GM23338 (cell line): Measurements from ENCODE around the gene ATP6V0C. TPM values are rescaled to one million over a fixed set of nuclear protein-coding genes. Genes with fewer than 3 reads are reported as not detected.
A peak's percentile ranks its signal among the peaks of the same experiment; 100 is the strongest.

Source experiments
- ATAC-seq: fragments of 200-7000 bp; cut with Tn5 transposase; 3 replicates; pipeline ENCODE4 v1.9.1; 2020
- DNase-seq: peaks from one replicate; pipeline ENCODE4 v3.0.0-alpha.2; 2015; ENCODE audit warnings: low spot score
- H2AFZ ChIP-seq: fragments of 200-600 bp; sonication (generic); 2 replicates; pipeline ENCODE4 v1.8.0; 2016; ENCODE audit warnings: antibody characterized with exemption, mild to moderate bottlenecking, moderate library complexity
- H3F3A ChIP-seq: fragments of 200-600 bp; sonication (generic); replicated peaks from 2 replicates; pipeline ENCODE4 v1.8.0; 2017; ENCODE audit warnings: antibody characterized with exemption, mixed run types, low read depth
- H3K27ac ChIP-seq: fragments of 200-600 bp; sonication (generic); 2 replicates; pipeline ENCODE4 v1.6.1; 2016; ENCODE audit warnings: low read depth
- H3K27me3 ChIP-seq: fragments of 200-600 bp; sonication (generic); 2 replicates; pipeline ENCODE4 v1.8.0; 2016; ENCODE audit warnings: mild to moderate bottlenecking, mixed run types, moderate library complexity; ENCODE audit not compliant: insufficient read depth
- H3K36me3 ChIP-seq: fragments of 200-600 bp; sonication (generic); 2 replicates; pipeline ENCODE4 v1.8.0; 2016; ENCODE audit warnings: mild to moderate bottlenecking; ENCODE audit not compliant: insufficient read depth
- H3K4me1 ChIP-seq: fragments of 200-600 bp; sonication (generic); 2 replicates; pipeline ENCODE4 v1.8.0; 2016; ENCODE audit warnings: mild to moderate bottlenecking, moderate library complexity; ENCODE audit not compliant: insufficient read depth
- H3K4me2 ChIP-seq: fragments of 200-600 bp; sonication (generic); 2 replicates; pipeline ENCODE4 v1.7.1; 2017; ENCODE audit warnings: mixed run types
- H3K4me3 ChIP-seq: fragments of 200-600 bp; sonication (generic); 2 replicates; pipeline ENCODE4 v1.6.1; 2016; ENCODE audit warnings: mixed run types
- H3K79me2 ChIP-seq: fragments of 200-600 bp; sonication (generic); replicated peaks from 2 replicates; pipeline ENCODE4 v1.8.0; 2017; ENCODE audit warnings: mild to moderate bottlenecking; ENCODE audit not compliant: insufficient read depth
- H3K9me2 ChIP-seq: fragments of 200-600 bp; sonication (generic); 2 replicates; pipeline ENCODE4 v1.8.0; 2017; ENCODE audit not compliant: insufficient read depth
- H4K20me1 ChIP-seq: fragments of 200-600 bp; sonication (generic); replicated peaks from 2 replicates; pipeline ENCODE4 v1.8.0; 2017; ENCODE audit warnings: mild to moderate bottlenecking; ENCODE audit not compliant: insufficient read depth
- H3K27ac Mint-ChIP-seq: 2 replicates; pipeline ENCODE4 v1.8.0; 2020; ENCODE audit warnings: inconsistent platforms, mild to moderate bottlenecking, moderate library complexity, mixed read lengths
- H3K27me3 Mint-ChIP-seq: 3 replicates; pipeline ENCODE4 v1.8.0; 2022; ENCODE audit warnings: low read depth, mild to moderate bottlenecking, moderate library complexity, mixed read lengths, inconsistent platforms; ENCODE audit not compliant: insufficient read depth, poor library complexity
- H3K36me3 Mint-ChIP-seq: 3 replicates; pipeline ENCODE4 v1.8.0; 2021; ENCODE audit warnings: low read depth, mild to moderate bottlenecking, inconsistent platforms, moderate library complexity, mixed read lengths
- H3K4me1 Mint-ChIP-seq: 3 replicates; pipeline ENCODE4 v1.8.0; 2020; ENCODE audit warnings: mild to moderate bottlenecking, inconsistent platforms, mixed read lengths
- H3K4me3 Mint-ChIP-seq: 3 replicates; pipeline ENCODE4 v1.8.0; 2021; ENCODE audit warnings: moderate library complexity, mild to moderate bottlenecking, inconsistent platforms, mixed read lengths
- H3K9me3 Mint-ChIP-seq: 3 replicates; pipeline ENCODE4 v1.8.0; 2020; ENCODE audit warnings: moderate library complexity, mild to moderate bottlenecking, inconsistent platforms, mixed read lengths
- CREB1 ChIP-seq: fragments of 250-450 bp; sonication (Bioruptor Pico); IDR thresholded peaks from 2 replicates; pipeline ENCODE4 v1.5.0; 2020; ENCODE audit warnings: low read depth, mild to moderate bottlenecking, moderate library complexity
- ETS1 ChIP-seq: IDR thresholded peaks from 2 replicates; pipeline ENCODE4 v1.6.1; 2016; ENCODE audit warnings: antibody characterized with exemption
- EZH2 ChIP-seq: fragments of 200-600 bp; sonication (generic); IDR thresholded peaks from one replicate; pipeline ENCODE4 v1.8.0; 2017; ENCODE audit warnings: antibody characterized with exemption, mild to moderate bottlenecking, low read depth; ENCODE audit not compliant: unreplicated experiment
- EZH2phosphoT487 ChIP-seq: fragments of 200-600 bp; sonication (generic); IDR thresholded peaks from one replicate; pipeline ENCODE4 v1.8.1; 2018; ENCODE audit warnings: antibody characterized with exemption; ENCODE audit not compliant: unreplicated experiment
- JUNB ChIP-seq: IDR thresholded peaks from one replicate; pipeline ENCODE4 v1.6.1; 2016; ENCODE audit warnings: antibody characterized with exemption; ENCODE audit not compliant: unreplicated experiment
- NANOG ChIP-seq: IDR thresholded peaks from 2 replicates; pipeline ENCODE4 v1.6.1; 2016; ENCODE audit warnings: antibody characterized with exemption, borderline replicate concordance
- POLR2AphosphoS5 ChIP-seq: IDR thresholded peaks from 2 replicates; pipeline ENCODE4 v1.6.1; 2016; ENCODE audit warnings: antibody characterized with exemption, low read depth
- REST ChIP-seq: IDR thresholded peaks from one replicate; pipeline ENCODE4 v1.6.1; 2018; ENCODE audit warnings: antibody characterized with exemption; ENCODE audit not compliant: unreplicated experiment
- STAT1 ChIP-seq: IDR thresholded peaks from one replicate; pipeline ENCODE4 v1.6.1; 2016; ENCODE audit warnings: antibody characterized with exemption; ENCODE audit not compliant: unreplicated experiment
- ZNF331 ChIP-seq: fragments of 250-450 bp; sonication (Bioruptor Pico); IDR thresholded peaks from 2 replicates; pipeline ENCODE4 v1.5.0; 2020; ENCODE audit warnings: low read depth, mild to moderate bottlenecking, moderate library complexity
- long read RNA-seq: library from polyadenylated mRNA; unstranded; transcript quantifications from one replicate; pipeline ENCODE4 v2.0.0, GENCODE V29; 2020; ENCODE audit not compliant: unreplicated experiment
- polyA plus RNA-seq: library from polyadenylated mRNA; unstranded; fragments of >200 nt; fragmentation: Nextera tagmentation; extraction: Ambion mirVana; gene quantifications from 2 replicates; pipeline ENCODE4 v1.2.1, GENCODE V29; 2016
- total RNA-seq: library from RNA; depleted of rRNA; stranded (reverse); fragments of >200 nt; shearing (Covaris generic); gene quantifications from 2 replicates; pipeline ENCODE4 v1.2.3, GENCODE V29; 2014; rRNA removed
- TF ChIP-seq, protein P1 (sequence below), 2 experiments: fragments of 200-600 bp in 1 of 2; sonication (generic) in 1 of 2; conservative IDR thresholded peaks; 2 replicates each; pipeline versions ENCODE4 v1.5.1 to v1.6.1; 2016 to 2017; ENCODE audit warnings: antibody characterized with exemption in 2 of 2, low read depth in 2 of 2, mild to moderate bottlenecking in 2 of 2, moderate library complexity in 1 of 2

ATP6V0C gene
- total RNA-seq, result 98.2 and 109 TPM in 2 replicates
- 154 and 162 TPM in 2 replicates for polyA plus RNA-seq
- long read RNA-seq, transcript ATP6V0C-201 (3 exons, 1,175 nt), result major isoform, 22 of 22 reads
- long read RNA-seq, partial matches to known transcripts, result 0 of 22 reads
- long read RNA-seq, other reads (novel, unspliced or antisense), result 0 of 22 reads

- Mint-ChIP-seq H3K36me3 (peaks cover 10% of the 10 kb centered on the region; the same call in 2 of the 3 replicates), H3K27me3 (peaks cover 39% of the 10 kb centered on the region), H3K27ac (peak within 1 kb of the TSS; percentile 97), H3K4me3 (peak within 1 kb of the TSS; percentile 89), H3K9me3 (no peaks in the 10 kb centered on the region; the same call in 1 of the 3 replicates), H3K4me1 (peaks cover 49% of the 10 kb centered on the region)
- H2AFZ ChIP-seq, result peak within 1 kb of the TSS; percentile 88; the same call in 1 of the 2 replicates
- peaks cover 29% of the 10 kb centered on the region for H4K20me1 ChIP-seq
- peak within 1 kb of the TSS; percentile 96 for H3K27ac ChIP-seq
- no peaks in the 10 kb centered on the region for H3K9me2 ChIP-seq
- peak within 1 kb of the TSS; percentile 91 for H3K4me3 ChIP-seq
- DNase-seq, result peak; percentile 96
- H3K4me1 ChIP-seq, result peaks cover 22% of the 10 kb centered on the region; the same call in 1 of the 2 replicates
- H3K79me2 ChIP-seq, result peaks cover 43% of the 10 kb centered on the region
- no peaks in the 10 kb centered on the region for H3K36me3 ChIP-seq
- peak; percentile 74 for ATAC-seq
- no peaks in the 10 kb centered on the region for H3K27me3 ChIP-seq
- no peak for TF ChIP-seq STAT1
- TF ChIP-seq EZH2phosphoT487, result no peak
- no peak for TF ChIP-seq EZH2
- no peak for TF ChIP-seq ETS1
- TF ChIP-seq CREB1, result peak; percentile 97
- TF ChIP-seq POLR2AphosphoS5, result peak; percentile 77
- TF ChIP-seq, protein P1, sequence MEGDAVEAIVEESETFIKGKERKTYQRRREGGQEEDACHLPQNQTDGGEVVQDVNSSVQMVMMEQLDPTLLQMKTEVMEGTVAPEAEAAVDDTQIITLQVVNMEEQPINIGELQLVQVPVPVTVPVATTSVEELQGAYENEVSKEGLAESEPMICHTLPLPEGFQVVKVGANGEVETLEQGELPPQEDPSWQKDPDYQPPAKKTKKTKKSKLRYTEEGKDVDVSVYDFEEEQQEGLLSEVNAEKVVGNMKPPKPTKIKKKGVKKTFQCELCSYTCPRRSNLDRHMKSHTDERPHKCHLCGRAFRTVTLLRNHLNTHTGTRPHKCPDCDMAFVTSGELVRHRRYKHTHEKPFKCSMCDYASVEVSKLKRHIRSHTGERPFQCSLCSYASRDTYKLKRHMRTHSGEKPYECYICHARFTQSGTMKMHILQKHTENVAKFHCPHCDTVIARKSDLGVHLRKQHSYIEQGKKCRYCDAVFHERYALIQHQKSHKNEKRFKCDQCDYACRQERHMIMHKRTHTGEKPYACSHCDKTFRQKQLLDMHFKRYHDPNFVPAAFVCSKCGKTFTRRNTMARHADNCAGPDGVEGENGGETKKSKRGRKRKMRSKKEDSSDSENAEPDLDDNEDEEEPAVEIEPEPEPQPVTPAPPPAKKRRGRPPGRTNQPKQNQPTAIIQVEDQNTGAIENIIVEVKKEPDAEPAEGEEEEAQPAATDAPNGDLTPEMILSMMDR (conservative IDR thresholded peaks at IDR 0.05; ENCODE audit: low read depth in 2 of 2), result no peak
- peak within 1 kb of the TSS; percentile 92 for H3K4me2 ChIP-seq
- 0 out of 2 replicates have a peak, but pooled peaks cover 15% of the 10 kb centered on the region for H3F3A ChIP-seq
Observed at GRCh38 chr16:2513405-2514332, at the start of gene ATP6V0C. ATP6V0C (plus strand) TSS chr16:2513952; CDS start chr16:2514104, 152 bp downstream.

GRCh38 chr16:2464333-2464732, 49.4 kb upstream of the ATP6V0C start:
- no peak for ATAC-seq
- Histone ChIP-seq H4K20me1 (no peaks in the 10 kb centered on the region; the same call in 1 of the 2 replicates), H3K36me3 (no peaks in the 10 kb centered on the region), H3K4me1 (peaks cover 14% of the 10 kb centered on the region), H3K79me2 (peaks cover 12% of the 10 kb centered on the region), H3K27ac (no peak overlapping the region), H3K4me3 (no peak overlapping the region), H3K27me3 (peaks cover 14% of the 10 kb centered on the region), H3K4me2 (no peak overlapping the region), H2AFZ (no peak overlapping the region), H3F3A (peaks cover 24% of the 10 kb centered on the region), H3K9me2 (no peaks in the 10 kb centered on the region)
- H3K27me3 Mint-ChIP-seq, result peaks cover 22% of the 10 kb centered on the region
- H3K36me3 Mint-ChIP-seq, result peaks cover 10% of the 10 kb centered on the region
- no peak for DNase-seq
- no peak overlapping the region for H3K27ac Mint-ChIP-seq
- H3K9me3 Mint-ChIP-seq, result no peaks in the 10 kb centered on the region
- peaks cover 6% of the 10 kb centered on the region for H3K4me1 Mint-ChIP-seq
- no peak overlapping the region for H3K4me3 Mint-ChIP-seq
- no peak for TF ChIP-seq JUNB
- no peak for TF ChIP-seq ZNF331 (CRISPR knock-in tag)
- no peak for TF ChIP-seq POLR2AphosphoS5
- no peak for TF ChIP-seq NANOG
- no peak for TF ChIP-seq REST
- TF ChIP-seq, protein P1 (conservative IDR thresholded peaks at IDR 0.05; ENCODE audit: low read depth in 2 of 2), result no peak
- TF ChIP-seq EZH2, result no peak
- no peak for TF ChIP-seq EZH2phosphoT487
- no peak for TF ChIP-seq ETS1
- no peak for TF ChIP-seq CREB1
